Kidney tubule cell (primary cell): ENCODE results near the gene COQ8B.
"Not testable (repeated sequence)": the region's sequence is repeated elsewhere in the genome, so short reads cannot be mapped to it uniquely, and the experiment has no call there.

Experiments
- DNase-seq: peaks from one replicate; pipeline ENCODE4 v3.0.0-alpha.2; 2018; ENCODE audit warnings: low spot score

Gene COQ8B

DNA sequence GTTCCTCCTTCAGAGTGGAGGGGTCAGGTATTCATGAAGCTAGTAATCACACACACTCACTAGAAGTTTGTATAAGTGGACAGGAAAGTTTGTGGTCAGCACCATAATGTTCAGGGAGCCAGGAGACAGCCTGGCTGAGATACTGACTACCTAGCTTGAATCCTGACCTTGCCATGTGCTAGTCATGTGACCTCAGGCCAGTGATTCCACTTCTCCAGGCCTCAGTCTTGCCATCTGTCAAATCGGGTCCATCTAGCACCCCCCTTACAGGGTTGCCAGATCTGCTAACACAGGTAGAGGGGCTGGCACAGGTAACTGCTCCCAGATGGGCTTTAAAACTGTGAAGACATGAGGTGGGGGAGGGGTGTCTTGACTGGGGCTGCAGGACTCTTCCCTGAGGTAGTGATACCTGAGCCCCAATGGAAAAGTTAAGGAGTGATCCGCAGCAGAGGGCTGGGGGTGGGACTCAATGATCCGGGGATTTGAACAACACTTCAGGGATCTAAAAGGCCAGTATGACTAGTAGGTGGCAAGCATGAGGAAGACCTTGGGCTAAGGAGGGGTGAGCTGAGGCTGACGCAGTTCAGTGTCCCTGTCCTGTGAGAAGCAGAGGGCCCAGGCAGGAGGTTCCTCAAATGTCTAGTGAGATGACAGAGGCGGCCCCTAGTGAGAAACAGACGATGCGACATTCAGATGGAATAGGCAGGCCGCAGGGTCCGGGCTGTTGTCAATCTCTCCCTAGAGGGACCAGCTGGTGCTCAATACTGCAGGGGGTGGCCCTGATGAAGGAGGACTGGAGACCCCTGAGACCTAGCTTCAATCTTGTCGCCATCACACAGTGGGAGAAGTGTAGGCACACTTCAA is 25.1 kb upstream of the COQ8B start:
- no peak for DNase-seq

DNA sequence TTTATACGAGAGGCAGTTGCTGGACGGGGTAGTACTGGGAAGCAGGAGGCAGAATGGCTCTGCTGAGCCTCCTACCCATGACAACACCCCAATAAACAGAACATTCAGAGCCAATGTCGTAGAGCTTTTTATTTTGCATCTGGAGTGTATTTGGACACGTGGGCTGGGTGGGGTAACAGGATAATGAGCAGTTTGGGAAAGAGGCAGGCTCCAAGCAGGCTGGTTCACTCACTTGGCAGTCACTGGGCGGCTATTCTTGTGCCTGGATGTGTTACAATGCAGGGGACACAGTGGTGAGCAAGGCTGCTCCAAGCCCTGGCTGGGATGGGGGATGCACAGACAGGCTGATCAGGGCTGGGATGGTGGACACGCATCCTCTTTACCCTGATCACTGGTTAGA is 24.1 kb upstream of the COQ8B start:
- no peak for DNase-seq

- no peak for DNase-seq
Measured at GRCh38 chr19:40739871-40740703, 23.4 kb upstream of the COQ8B start.

DNA sequence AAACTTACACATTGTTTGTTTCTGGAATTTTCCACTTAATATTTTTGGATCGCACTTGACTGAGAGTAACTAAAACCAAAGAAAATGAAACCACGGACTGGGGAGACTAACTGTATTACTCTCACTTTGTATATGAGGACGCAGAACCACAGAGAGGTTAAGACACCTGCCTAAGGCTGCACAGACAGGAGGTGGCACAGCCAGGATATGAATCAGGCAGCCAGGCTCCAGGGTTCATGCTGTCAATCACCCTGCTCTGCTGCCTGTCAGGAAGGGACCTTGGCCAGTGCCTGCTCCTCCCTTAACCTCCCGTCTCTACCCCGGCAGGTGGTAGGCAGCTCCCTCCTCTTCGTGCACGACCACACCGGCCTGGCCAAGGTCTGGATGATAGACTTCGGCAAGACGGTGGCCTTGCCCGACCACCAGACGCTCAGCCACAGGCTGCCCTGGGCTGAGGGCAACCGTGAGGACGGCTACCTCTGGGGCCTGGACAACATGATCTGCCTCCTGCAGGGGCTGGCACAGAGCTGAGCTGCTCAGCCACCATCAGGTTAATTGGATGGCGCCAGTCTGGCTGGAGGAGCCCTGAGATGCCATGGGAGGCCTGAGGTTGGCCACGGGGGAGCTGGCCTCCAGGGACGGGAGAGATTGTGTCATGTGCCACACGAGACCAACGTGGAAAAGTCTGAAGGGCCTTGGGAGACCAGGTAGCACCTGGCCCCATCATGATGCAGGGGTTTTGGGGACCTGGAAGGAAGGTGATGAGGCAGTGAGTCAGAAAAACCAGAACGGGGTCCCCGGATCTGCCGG is 22.5 kb upstream of the COQ8B start:
- no peak for DNase-seq

- no peak for DNase-seq
Measured at GRCh38 chr19:40737102-40737644, 20.5 kb upstream of the COQ8B start.

DNA sequence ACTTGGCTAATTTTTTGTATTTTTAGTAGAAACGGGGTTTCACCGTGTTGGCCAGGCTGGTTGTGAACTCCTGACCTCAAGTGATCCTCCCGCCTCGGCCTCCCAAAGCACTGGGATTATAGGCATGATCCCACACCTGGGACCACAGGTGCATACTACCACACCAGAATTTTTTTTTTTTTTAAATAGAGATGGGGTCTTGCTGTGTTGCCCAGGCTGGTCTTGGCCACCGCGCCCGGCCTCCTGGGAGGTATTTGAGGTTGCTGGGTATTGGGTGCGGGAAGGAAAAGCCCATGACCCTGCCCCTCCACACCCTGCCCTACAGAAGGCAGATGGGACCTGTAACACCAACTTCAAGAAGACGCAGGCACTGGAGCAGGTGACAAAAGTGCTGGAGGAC is 20.0 kb upstream of the COQ8B start:
- DNase-seq = no peak

GRCh38 chr19:40735013-40735771 is 18.5 kb upstream of the COQ8B start:
- no peak for DNase-seq

GRCh38 chr19:40733149-40733548 is 16.5 kb upstream of the COQ8B start:
- DNase-seq = no peak

GRCh38 chr19:40732304-40732703 is 15.6 kb upstream of the COQ8B start:
- DNase-seq = not testable (repeated sequence)

- DNase-seq = not testable (repeated sequence)
Measured at GRCh38 chr19:40730065-40730464, 13.4 kb upstream of the COQ8B start.

GRCh38 chr19:40726279-40726678 is 9.6 kb upstream of the COQ8B start:
- no peak for DNase-seq

GRCh38 chr19:40724855-40725254 is 8.2 kb upstream of the COQ8B start:
- DNase-seq = no peak

GRCh38 chr19:40724315-40724714 is 7.6 kb upstream of the COQ8B start:
- DNase-seq = no peak

DNA sequence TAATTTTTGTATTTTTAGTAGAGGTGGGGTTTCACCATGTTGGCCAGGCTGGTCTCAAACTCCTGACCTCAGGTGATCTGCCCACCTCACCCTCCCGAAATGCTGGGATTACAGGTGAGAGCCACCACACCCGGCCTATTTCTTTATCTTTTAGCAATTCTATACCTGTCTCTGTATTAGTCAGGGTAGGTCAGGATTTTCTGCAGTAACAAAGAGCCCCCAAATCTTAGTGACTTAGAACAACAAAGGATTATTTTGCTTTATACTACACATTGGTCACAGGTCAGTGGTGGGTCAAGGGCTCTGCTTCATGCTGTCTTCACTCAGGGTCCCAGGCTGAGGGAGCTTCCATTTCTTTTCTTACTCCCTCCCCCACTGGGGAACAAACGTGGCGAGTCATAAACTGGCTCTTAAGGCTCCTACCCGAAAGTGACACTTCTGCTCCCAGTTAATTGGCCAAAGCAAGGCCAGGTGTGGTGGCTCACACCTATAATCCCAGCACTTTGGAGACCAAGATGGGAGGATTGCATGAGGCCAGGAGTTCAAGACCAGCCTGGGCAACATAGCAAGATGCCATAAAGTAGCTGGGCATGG is 7.1 kb upstream of the COQ8B start:
- no peak for DNase-seq

GRCh38 chr19:40721936-40722661 is 5.4 kb upstream of the COQ8B start:
- DNase-seq = peak; percentile 66

GRCh38 chr19:40721140-40721486 is 4.4 kb upstream of the COQ8B start:
- no peak for DNase-seq

DNA sequence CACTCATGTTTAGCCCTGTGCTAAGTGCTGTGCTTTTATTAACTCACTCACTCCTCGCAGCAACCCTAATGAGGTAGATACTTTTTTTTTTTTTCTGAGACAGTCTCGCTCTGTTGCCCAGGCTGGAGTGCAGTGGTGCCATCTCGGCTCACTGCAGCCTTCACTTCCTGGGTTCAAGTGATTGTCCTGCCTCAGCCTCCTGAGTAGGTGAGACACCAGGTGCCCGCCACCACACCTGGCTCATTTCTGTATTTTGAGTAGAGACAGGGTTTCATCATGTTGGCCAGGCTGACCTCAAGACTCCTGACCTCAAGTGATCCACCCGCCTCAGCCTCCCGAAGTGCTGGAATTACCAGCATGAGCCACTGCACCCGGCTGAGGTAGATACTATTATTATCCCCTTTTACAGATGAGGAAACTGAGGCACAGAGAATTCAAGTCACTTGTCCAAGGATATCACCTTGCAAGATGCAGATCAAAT is 2.8 kb upstream of the COQ8B start:
- peak; percentile 48 for DNase-seq

DNA sequence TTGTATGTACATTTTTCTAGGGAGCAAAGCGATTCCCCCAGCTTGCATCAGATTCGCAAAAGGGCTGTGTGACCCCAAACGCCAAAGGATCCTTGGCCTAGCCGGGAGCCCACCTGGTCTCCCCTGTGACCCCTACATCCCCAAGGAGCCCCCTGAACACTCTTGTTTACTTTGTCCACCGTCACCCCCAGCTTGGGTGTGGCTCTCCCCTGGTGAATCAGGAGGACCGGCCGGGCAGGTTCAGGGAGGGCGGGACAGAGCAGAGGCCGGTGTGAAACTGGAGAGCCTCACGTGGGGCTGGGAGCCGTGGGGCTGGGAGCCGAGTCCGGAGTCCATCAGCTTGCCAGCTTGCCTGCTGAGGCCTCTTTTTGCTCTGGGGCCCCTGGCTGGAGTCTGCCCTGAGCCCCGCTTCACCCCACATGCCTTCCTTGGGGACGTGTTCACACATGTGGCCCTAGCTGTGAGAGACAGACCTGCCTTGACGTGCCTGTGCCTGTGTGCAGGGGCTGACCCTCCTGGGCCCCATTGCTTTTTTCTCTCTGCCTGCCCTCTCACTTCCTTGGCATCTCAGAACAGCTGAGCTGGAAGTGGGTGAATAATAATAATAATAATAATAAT is 2.2 kb upstream of the COQ8B start:
- peak; percentile 78 for DNase-seq

GRCh38 chr19:40717880-40718773 is 1.4 kb upstream of the COQ8B start:
- peak; percentile 44 for DNase-seq
